ENCODE results near the gene SAFB2.

- TF ChIP-seq CTCF (IDR thresholded peaks at IDR 0.05), result no peak
- TF ChIP-seq POLR2A (IDR thresholded peaks at IDR 0.05), result no peak
Observed at GRCh38 chr19:5623397-5624017, 931 bp upstream of the SAFB2 start.

All from gastroesophageal sphincter (tissue), 3 donors.